ENCODE data around the gene TPT1.
"Not testable (repeated sequence)": the region's sequence is repeated elsewhere in the genome, so short reads cannot be mapped to it uniquely, and the experiment has no call there.

TPT1 gene

GRCh38 chr13:45341034-45341798, at the start of gene TPT1:
Gene TPT1, minus strand, starts transcription at chr13:45341183. Its CDS starts 114 bp downstream, at chr13:45341069.
- DNase-seq = peak; percentile 96

GRCh38 chr13:45390348-45390747, 49.4 kb upstream of the TPT1 start:
- not testable (repeated sequence) for DNase-seq

- DNase-seq = no peak
These were observed 47.7 kb upstream of the TPT1 start for GRCh38 chr13:45388664-45389063.

GRCh38 chr13:45386892-45387575, 46.1 kb upstream of the TPT1 start:
- not testable (repeated sequence) for DNase-seq

GRCh38 chr13:45385907-45386553, 45.0 kb upstream of the TPT1 start:
- no peak for DNase-seq

- no peak for DNase-seq
These were observed 44.3 kb upstream of the TPT1 start for GRCh38 chr13:45385320-45385719.

- no peak for DNase-seq
These were observed 43.6 kb upstream of the TPT1 start for GRCh38 chr13:45384474-45385174.

- not testable (repeated sequence) for DNase-seq
These were observed 41.8 kb upstream of the TPT1 start for GRCh38 chr13:45382739-45383138.

GRCh38 chr13:45381196-45381595, 40.2 kb upstream of the TPT1 start:
- DNase-seq = no peak

GRCh38 chr13:45380708-45381107, 39.7 kb upstream of the TPT1 start:
- not testable (repeated sequence) for DNase-seq

GRCh38 chr13:45379516-45379915, 38.5 kb upstream of the TPT1 start:
- DNase-seq = not testable (repeated sequence)

GRCh38 chr13:45378786-45379185, 37.8 kb upstream of the TPT1 start:
- DNase-seq = not testable (repeated sequence)

- not testable (repeated sequence) for DNase-seq
These were observed 36.3 kb upstream of the TPT1 start for GRCh38 chr13:45377314-45377713.

- DNase-seq = not testable (repeated sequence)
These were observed 35.7 kb upstream of the TPT1 start for GRCh38 chr13:45376651-45377050.

- no peak for DNase-seq
These were observed 33.9 kb upstream of the TPT1 start for GRCh38 chr13:45374917-45375316.

GRCh38 chr13:45373162-45373547, 32.2 kb upstream of the TPT1 start:
- DNase-seq = no peak

- DNase-seq = no peak
These were observed 31.5 kb upstream of the TPT1 start for GRCh38 chr13:45372189-45373161.

- DNase-seq = no peak
These were observed 30.0 kb upstream of the TPT1 start for GRCh38 chr13:45370922-45371406.

- DNase-seq = no peak
These were observed 28.1 kb upstream of the TPT1 start for GRCh38 chr13:45369116-45369515.

GRCh38 chr13:45368571-45368970, 27.6 kb upstream of the TPT1 start:
- DNase-seq = no peak

- DNase-seq = no peak
These were observed 27.0 kb upstream of the TPT1 start for GRCh38 chr13:45368005-45368404.

- no peak for DNase-seq
These were observed 26.4 kb upstream of the TPT1 start for GRCh38 chr13:45367358-45367757.

All from NCI-H446 treated with DMSO at 0.1 percent for 48 hours (cell line).